CD4-positive, alpha-beta T cell treated with Interleukin-15 for 4 hours (primary cell): ENCODE data around the gene TIAM2.
A peak's percentile ranks its signal among the peaks of the same experiment; 100 is the strongest.
"Not testable (repeated sequence)": the region's sequence is repeated elsewhere in the genome, so short reads cannot be mapped to it uniquely, and the experiment has no call there.

Experiments used
- DNase-seq: peaks from one replicate; pipeline ENCODE4 v3.0.0-alpha.2; 2020; ENCODE audit warnings: low spot score

The TIAM2 gene

DNA sequence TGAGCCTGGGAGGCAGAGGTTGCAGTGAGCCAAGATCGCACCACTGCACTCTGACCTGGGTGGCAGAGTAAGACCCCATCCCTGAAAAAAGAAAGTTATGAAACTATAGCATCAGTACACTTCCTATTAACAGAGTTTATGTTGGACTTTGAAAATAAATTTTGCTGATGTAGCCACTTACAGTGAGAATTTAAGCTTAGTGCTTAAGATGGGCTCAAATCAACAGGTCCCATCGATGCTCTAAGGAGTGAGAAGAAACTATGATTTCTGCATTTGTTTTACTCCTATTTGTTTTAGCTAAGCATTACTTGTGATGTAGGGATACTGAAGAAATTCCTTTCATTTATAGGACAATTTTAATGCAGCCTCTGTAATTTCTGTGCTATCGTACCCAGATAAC lies 175.4 kb downstream of the TIAM2 start:
- no peak for DNase-seq

GRCh38 chr6:155171109-155171746 lies 176.1 kb downstream of the TIAM2 start:
- peak; percentile 94 for DNase-seq

GRCh38 chr6:155171747-155172449 lies 176.8 kb downstream of the TIAM2 start:
- no peak for DNase-seq

DNA sequence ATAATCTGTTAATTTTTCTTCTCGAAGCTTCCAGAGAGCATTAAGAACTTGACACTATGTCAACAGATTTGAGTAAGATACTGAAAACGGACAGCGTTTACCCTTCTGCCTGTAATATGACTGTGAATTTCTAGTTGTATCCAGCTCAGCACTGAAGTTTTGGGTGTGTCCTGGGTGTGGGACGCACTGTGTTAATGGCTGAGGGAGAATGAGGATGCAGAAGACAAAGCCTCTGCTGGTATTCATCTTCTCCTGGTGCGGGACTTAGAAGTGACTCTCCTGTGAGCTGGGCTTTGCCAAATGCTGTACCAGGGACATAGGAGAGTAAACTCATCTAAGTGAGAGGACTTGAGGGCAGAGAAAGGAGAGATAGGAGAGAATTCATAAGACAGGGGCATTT lies 178.4 kb downstream of the TIAM2 start:
- no peak for DNase-seq

- DNase-seq = peak; percentile 87
These were observed 179.6 kb downstream of the TIAM2 start for GRCh38 chr6:155174576-155175211.

GRCh38 chr6:155177363-155177961 lies 182.3 kb downstream of the TIAM2 start:
- peak; percentile 67 for DNase-seq

DNA sequence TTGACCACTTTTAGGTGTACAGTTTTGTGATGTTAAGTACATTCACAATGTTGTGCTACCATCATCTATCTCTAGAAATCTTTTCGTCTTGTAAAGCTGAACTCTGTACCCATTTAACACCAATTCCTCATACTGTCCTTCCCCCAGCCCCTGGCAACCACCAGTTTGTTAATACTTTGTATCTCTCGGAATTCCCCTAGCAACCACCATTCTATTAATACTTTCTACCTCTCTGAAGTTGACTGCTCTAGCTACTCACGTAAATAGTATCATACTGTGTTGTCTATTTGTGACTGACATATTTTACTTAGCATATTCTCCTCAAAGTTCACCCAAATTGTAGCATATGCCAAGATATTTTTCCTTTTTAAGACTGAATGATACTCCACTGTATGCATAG lies 186.4 kb downstream of the TIAM2 start:
- no peak for DNase-seq

GRCh38 chr6:155182103-155182502 lies 187.0 kb downstream of the TIAM2 start:
- no peak for DNase-seq

DNA sequence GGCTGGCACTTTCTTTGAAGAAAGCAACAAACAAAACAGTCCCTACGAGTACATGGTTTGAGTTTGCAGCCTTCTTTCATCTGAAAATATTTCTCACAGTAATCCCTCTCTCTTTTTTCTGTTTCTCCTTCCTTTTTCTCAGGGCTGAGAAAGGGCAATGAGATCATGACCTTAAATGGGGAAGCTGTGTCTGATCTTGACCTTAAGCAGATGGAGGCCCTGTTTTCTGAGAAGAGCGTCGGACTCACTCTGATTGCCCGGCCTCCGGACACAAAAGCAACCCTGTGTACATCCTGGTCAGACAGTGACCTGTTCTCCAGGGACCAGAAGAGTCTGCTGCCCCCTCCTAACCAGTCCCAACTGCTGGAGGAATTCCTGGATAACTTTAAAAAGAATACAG lies 188.0 kb downstream of the TIAM2 start:
- no peak for DNase-seq

- not testable (repeated sequence) for DNase-seq
These were observed 189.9 kb downstream of the TIAM2 start for GRCh38 chr6:155185041-155185440.

DNA sequence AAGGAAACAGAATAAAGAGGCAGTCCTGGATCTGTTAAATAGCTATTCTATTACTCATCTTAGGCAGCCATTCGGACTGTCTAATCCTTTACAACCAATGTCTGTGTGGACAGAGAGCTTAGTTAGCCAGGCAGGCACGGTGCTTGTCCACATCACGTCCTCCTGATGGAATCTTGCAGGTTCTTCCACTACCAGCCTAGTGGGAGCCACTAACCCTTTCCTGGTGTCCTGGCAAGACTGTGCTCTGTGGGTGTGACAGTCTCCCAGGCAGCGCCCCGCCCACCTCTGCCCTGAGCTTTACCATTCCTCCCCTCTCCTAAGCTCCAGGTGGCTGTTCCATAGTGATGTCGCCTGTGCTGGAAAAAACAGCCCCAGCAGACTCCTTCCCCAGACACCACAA lies 190.4 kb downstream of the TIAM2 start:
- no peak for DNase-seq

DNA sequence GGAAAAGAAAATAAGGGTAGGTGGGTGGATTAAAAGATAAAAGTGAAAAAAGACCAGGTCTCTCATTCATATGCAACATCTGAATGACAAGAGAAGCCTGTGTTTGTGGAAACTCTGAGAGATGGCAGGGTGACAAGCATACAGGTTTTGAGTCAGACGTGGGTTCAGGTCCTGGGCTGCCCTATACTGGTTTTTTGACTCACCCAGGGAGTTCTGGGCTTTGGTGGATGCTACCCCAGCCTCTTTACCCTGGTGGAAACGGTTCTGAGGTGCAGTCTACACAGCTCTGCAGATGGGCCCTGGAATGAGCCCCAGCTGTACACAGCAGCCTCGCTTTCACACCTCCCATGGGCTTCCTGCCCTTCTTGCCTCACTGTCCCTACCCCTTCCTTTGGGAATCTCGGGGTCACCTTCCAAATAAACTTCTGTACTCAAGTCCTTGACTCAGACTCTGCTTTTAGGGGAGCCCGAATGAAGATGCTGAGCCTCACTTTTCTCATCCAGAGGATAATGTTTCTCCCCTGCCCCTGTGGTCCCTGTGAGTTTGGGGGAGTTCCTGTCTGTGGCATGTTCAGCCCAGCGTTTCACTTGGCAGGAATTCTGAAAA lies 191.0 kb downstream of the TIAM2 start:
- peak; percentile 12 for DNase-seq

GRCh38 chr6:155187106-155187505 lies 192.0 kb downstream of the TIAM2 start:
- peak; percentile 20 for DNase-seq

GRCh38 chr6:155187994-155188706 lies 193.0 kb downstream of the TIAM2 start:
- DNase-seq = no peak

- peak; percentile 37 for DNase-seq
These were observed 193.8 kb downstream of the TIAM2 start for GRCh38 chr6:155188707-155189496.

DNA sequence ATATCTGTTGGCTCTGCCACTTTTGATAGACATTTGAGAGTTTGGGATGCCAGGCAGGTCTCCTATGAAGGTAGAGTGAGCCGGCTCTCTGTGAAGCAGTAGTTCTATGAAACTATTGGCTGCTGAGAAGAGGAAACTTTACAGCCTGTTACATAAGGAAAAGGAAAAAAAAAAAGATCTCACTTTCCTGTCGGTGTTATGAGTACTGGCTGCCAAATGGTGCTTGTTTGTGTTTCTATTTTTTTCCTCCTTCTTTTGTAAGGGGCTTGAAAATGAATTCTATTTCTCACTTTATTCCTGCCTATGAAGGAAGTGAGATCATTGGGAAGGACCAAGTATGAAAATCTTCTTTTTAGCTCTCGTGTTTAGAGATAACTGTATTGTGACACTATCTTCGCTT lies 195.6 kb downstream of the TIAM2 start:
- DNase-seq = no peak

- no peak for DNase-seq
These were observed 198.4 kb downstream of the TIAM2 start for GRCh38 chr6:155193526-155193925.

GRCh38 chr6:155194399-155194798 lies 199.3 kb downstream of the TIAM2 start:
- DNase-seq = no peak

DNA sequence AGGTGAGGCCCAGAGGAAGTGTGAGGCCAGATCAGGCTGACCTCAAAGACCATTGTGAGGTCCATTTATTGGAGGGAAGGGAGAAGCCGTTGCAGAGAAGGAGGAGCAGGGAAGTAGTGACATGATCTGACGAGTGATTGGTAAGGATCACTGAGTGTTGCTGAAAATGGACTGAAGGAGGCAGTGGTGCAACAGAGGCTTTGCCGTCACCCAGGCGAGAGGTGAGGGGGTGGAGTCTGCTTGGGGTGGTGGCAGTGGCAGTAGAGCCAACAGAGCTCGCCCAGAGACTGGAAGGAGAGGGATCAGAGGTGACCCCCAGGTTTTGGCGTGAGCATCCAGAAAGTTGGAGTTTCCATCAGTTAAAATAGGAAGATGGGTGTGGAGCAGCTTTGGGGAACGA lies 200.8 kb downstream of the TIAM2 start:
- DNase-seq = no peak

DNA sequence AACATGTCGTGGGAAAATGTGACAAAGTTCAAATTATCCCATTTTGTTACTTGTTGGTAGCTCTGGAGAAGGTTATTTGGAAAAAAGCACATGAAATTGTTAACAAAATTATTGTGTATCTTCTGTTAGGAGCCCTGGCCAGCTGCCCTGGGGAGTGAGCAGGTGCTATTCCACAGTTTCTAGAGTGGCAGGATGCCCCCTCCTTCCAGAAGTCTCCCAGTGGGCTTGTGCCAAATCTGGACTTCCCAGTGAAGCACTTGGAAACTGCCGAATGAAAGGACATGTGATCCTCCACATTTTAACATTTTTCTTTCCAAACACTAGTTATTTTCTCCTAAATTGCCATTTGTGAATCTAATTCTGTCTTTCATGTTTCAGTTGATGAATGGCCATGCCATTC lies 201.8 kb downstream of the TIAM2 start:
- DNase-seq = no peak

- no peak for DNase-seq
These were observed 202.8 kb downstream of the TIAM2 start for GRCh38 chr6:155197932-155198331.
